Globus pallidus (tissue), 1 donor: Measurements from ENCODE around the gene CDK15.
"Not testable (repeated sequence)": the region's sequence is repeated elsewhere in the genome, so short reads cannot be mapped to it uniquely, and the experiment has no call there.

Experiments used
- DNase-seq: peaks from one replicate; pipeline ENCODE4 v3.0.0-alpha.2; 2015; ENCODE audit warnings: low spot score

CDK15 gene

GRCh38 chr2:201790291-201790690, 16.0 kb upstream of the CDK15 start:
- DNase-seq = no peak

DNA sequence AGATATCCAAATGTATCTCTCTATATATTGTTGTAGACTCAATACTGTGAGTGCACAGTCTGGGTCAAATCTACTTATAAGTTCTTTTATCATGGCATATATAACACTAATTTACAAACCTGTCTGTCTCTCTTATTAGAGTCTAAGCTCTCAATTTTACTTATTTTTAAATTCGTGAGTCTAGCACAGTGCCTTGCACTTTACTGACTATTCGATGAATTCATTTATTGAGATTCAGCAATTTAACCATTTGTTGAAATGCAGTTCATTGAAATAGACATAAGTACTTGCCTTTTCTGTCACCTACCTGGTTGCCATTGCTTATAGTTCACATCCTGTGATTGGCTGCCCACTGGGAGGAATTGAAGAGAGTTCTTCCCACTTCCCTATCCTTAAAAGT, 15.3 kb upstream of the CDK15 start:
- no peak for DNase-seq

GRCh38 chr2:201793631-201794030, 12.7 kb upstream of the CDK15 start:
- DNase-seq = no peak

DNA sequence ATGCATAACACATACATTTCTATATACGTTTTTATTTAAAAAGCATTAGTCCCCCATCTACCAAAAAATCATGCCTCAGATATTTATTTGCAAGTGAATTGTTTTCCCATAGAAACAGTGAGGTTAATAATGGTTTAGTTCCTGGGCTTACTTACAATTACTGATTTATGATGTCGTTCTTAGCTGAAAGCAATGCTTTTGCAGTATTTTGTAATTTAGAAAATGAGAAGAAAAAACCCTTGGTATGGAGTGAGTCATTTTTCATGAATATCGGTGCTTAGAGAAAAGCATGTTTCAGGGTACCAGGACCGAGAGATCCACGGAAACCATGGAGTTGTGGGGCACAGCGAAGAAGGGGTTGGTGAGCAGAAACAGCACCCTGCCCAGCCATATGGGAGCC, 12.0 kb upstream of the CDK15 start:
- no peak for DNase-seq

DNA sequence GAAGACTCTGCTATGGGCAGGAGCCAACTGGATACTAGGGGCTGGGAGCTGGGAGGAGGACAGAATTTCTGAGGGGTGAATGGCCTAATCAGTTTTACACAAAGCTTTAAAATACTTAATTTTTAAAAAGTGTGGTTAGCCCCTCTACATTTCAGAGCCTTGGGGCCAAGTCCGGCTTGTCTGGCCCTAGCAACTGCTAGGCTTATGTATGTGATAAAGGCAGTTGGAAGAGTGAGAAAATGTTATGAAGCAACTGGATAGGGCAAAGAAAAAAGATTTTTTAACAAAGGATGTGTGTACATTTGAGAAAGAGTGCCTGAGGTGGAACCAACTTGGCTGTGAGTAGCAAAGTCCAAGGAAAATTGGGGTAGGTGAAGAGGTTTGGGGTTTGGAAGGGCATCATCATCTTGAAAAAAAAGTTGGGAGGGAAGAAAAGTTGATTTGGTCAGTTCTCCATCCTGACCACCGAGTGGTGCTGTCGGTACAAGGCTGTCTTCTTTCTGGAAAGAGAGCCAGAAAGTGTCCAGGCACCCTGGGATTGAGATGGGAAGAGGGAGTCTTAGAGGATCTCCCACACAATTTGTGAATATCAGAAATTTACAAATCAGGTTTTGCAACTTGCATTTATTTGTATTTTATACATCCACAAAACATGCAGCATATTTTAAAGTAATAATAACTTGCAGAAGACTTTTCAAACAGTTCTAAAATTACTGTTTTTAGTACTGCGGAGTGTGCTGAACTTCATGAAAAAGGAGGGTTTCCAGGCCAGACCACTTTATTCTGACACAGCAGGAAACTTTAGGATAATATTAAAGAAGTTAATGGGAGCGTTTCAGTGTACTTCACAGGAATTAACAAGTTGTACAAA, 10.5 kb upstream of the CDK15 start:
- peak; percentile 14 for DNase-seq

DNA sequence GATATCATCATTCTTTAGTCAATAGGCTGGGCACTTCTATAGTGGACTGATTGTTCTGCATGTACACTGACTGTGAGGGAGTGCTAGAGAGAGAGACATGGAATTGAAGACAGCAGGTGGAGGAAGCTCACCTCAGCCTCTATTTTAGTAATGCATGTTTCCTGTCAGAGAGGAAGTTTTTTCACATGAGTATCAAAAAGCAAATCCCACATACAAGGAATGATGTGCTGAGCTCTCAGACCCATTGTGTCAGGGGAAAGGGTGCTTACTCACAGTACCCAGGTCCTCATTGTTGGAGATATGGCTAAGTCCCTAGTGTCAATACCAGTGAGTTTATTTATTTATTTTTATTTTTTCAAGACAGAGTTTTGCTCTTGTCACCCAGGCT, 9.9 kb upstream of the CDK15 start:
- no peak for DNase-seq

- no peak for DNase-seq
Observed at GRCh38 chr2:201797175-201797840, 9.0 kb upstream of the CDK15 start.

DNA sequence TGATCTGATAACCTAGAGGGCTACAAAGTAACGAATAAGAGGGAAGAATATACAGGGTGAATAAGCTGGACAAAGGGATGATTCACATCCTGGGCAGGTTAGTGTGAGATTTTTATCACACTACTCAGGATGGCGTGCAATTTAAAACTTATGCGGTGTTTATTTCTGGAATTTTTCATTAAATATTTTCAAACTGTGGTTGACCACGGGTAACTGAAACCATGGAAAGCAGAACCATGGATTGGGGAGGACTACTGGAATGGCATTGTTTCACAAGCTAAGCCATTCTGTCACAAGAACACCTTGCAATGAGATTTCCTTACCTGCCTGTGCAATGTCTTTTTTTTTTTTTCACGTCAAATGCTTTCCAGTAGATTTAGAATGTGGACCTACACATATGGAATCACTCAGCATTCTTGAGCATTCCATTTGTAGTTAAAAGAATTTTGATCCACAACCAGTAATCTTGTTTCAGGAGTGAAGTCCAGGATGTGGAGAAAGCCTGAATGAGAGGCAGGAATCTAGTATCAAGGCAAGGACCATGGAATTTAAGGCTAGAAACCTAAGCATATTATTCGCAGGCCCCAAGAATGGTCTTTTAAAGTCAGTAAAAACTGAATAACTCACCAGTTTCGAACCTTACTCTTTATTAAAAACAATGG, 8.0 kb upstream of the CDK15 start:
- DNase-seq = no peak

- DNase-seq = not testable (repeated sequence)
Observed at GRCh38 chr2:201798914-201799285, 7.4 kb upstream of the CDK15 start.

DNA sequence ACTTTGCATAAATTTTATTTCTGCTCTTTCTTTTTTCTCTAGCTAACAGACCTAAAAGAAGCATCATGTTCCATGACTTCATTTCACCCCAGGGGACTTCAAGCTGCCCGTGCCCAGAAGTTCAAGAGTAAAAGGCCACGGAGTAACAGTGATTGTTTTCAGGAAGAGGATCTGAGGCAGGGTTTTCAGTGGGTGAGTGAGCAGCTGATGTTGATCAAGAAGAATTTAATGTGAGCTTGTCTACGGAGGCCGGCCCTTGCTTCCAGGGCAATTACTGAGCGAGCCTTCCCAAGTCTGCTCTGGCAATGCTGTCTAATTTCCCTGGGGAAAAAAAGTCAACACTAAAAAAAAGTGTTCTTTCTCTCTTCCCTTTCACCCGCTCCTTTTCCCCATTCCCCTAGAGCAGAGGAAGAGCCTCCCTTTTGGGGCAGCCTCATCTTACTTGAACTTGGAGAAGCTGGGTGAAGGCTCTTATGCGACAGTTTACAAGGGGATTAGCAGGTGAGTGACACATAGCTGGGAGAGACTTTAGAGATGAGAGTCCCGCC, 1.2 kb downstream of the CDK15 start:
- DNase-seq = no peak

- no peak for DNase-seq
Observed at GRCh38 chr2:201808027-201808426, 1.7 kb downstream of the CDK15 start.

- no peak for DNase-seq
Observed at GRCh38 chr2:201809633-201810032, 3.3 kb downstream of the CDK15 start.

- DNase-seq = not testable (repeated sequence)
Observed at GRCh38 chr2:201810604-201811003, 4.3 kb downstream of the CDK15 start.

DNA sequence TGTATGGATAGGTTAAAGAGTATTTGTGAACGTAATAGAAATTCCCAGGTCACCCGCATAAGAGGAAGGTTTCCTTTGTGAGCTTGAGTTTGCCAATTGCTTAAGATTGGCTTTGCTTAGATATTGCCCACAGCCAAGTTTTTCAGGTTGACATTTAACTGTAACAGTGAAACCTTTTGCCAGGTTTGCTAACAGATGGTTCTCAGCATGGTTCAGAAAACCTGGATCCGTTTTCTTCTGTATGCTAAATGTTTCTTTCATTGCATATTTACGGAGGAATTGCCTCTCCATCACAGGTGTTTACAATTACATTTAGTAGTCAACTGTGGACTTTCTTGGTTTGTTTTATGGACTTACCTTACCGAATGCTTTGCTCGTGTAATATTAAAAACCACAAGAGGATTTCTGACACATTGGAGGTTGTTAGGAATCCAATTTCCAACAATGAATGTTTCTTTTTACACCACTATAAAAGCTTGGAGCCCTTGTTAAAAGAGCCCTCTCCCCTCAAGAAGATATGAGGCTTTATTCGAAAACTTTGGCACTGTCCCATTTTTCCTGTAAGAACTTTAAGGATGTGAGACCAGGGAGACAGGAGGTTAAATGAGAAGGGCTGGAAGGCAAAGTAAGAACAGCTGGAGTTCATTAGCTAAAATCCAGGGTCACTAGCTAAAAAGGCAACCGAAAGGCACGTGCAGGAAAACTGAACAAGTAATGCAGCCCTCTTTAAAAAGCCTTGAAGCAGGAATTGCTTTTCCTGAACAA, 7.8 kb downstream of the CDK15 start:
- DNase-seq = no peak

DNA sequence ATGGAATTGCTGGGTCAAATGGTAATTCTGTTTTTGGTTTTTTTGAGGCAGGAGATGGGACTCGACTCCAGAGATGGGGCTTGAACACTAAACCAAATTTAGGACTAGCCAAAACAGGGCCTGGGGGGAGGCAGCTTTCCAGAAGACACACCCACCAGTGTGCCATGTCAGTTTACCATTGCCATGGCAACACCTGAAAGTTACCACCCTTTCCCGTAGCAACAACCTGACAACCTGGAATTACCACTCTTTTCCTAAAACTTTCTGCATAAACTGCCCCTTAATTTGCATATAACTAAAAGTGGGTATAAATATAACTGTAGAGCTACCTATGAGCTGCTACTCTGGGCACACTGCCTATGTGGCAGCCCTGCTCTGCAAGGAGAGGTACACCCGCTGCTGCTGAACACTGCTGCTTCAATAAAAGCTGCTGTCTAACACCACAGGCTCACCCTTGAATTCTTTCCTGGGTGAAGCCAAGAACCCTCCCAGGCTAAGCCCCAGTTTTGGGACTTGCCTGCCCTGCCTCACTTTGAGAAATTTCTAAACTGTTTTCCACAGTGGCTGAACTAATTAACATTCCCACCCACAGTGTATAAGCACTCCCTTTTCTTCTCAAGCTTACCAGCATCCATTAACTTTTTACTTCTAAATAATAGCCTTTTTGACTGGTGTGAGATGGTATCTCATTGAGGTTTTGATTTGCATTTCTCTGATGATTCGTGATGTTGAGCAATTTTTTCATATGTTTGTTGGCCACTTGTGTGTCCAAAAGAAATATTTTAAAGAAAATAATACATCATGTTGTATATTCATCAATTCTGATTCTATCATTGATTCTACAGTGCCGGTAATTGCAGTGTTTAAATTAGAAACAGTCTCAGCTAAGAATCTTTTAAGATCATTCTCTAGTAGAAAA, 10.6 kb downstream of the CDK15 start:
- no peak for DNase-seq

DNA sequence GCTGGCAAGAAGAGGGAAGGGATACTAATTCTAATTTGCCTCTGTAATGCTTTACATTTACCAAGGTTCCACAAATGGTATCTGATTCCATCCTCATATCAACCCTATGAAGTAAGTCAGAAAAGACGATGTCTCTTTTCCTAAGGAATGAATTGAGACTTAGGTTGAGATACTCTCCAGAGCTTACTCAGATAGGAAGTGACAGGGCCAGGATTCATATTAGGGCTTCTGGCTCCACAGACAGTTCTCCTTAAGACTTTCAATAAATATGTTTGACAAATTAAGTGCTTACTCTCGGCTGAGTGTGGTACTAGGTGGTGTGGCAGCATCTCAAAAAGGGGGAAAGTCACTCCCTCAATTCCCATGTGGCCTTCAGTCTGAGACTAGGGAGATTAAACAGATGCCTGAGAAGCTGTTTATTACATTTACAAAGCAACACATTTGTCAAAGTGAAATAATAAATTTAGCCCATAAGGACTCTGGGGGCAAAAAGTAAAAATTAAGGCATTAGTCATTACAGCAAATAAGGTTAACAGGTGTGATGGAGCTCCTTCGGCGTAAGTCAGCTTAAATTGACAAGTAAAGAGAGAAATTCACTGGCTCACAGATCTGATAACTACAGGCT, 14.2 kb downstream of the CDK15 start:
- no peak for DNase-seq

DNA sequence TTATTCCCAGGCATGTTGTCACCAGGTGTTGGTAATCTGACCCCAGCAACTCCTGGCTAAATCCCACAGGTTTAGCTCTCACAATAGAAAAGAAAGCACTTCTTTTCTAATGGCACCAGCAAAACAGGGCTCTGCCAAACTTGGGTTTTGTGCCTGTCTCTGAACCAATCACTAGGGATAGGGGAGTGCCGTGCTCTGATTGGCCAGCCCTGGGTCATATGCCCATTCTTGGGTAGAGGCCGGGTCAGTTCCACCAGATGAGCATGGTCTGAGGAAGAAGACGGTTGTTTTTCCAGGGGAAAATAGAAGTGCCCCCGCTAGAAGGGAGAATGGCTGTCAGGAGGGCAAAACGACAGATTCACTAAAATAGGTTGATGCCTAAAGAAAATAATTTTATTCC, 14.7 kb downstream of the CDK15 start:
- no peak for DNase-seq

DNA sequence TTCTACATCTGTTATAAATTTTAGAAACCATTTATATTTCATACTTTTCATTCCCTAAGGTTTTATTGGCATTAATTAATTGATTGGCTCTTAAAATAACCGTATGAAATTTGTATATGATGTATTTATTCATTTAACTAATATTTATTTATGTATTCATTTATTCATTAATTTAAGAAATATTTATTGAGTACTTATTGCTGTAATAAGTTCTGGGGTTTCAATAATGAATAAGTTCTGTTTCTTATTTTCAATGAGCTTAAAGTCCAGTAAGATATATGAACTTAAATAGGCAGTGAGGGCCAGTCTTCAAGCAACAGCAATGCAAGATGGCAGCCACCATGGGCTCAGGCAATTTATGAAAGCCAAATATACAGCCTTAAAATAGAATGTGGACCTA, 17.9 kb downstream of the CDK15 start:
- no peak for DNase-seq

GRCh38 chr2:201827621-201828020, 21.3 kb downstream of the CDK15 start:
- DNase-seq = no peak

DNA sequence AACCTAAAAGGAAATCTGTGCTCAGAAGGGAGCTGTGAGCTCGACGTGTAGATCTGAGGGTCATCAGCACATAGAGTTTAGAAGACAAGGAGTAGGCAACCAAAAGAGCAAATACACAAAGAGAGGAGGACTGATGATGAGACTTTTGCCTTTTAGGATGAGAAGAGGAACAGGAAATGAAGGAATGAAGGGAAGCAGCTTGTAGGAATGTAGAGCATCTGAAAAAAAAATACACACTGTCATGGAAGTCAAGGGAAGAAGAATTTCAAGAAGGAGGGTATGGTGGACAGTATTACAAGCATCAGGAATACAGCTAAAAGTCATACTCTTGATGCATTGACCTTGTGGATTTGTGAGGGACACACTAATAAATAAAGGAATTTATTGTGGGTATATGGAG, 21.9 kb downstream of the CDK15 start:
- DNase-seq = no peak

- DNase-seq = no peak
Observed at GRCh38 chr2:201830666-201831065, 24.3 kb downstream of the CDK15 start.
